ENCODE results near the gene UBR3. TPM values are rescaled to one million over a fixed set of nuclear protein-coding genes. Genes with fewer than 3 reads are reported as not detected.

Gene UBR3, protein sequence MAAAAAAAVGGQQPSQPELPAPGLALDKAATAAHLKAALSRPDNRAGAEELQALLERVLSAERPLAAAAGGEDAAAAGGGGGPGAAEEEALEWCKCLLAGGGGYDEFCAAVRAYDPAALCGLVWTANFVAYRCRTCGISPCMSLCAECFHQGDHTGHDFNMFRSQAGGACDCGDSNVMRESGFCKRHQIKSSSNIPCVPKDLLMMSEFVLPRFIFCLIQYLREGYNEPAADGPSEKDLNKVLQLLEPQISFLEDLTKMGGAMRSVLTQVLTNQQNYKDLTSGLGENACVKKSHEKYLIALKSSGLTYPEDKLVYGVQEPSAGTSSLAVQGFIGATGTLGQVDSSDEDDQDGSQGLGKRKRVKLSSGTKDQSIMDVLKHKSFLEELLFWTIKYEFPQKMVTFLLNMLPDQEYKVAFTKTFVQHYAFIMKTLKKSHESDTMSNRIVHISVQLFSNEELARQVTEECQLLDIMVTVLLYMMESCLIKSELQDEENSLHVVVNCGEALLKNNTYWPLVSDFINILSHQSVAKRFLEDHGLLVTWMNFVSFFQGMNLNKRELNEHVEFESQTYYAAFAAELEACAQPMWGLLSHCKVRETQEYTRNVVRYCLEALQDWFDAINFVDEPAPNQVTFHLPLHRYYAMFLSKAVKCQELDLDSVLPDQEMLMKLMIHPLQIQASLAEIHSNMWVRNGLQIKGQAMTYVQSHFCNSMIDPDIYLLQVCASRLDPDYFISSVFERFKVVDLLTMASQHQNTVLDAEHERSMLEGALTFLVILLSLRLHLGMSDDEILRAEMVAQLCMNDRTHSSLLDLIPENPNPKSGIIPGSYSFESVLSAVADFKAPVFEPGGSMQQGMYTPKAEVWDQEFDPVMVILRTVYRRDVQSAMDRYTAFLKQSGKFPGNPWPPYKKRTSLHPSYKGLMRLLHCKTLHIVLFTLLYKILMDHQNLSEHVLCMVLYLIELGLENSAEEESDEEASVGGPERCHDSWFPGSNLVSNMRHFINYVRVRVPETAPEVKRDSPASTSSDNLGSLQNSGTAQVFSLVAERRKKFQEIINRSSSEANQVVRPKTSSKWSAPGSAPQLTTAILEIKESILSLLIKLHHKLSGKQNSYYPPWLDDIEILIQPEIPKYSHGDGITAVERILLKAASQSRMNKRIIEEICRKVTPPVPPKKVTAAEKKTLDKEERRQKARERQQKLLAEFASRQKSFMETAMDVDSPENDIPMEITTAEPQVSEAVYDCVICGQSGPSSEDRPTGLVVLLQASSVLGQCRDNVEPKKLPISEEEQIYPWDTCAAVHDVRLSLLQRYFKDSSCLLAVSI (N-terminal part only)
- polyA plus RNA-seq (2012; ENCODE audit: insufficient read length, low read depth) = 8.3 TPM

DNA sequence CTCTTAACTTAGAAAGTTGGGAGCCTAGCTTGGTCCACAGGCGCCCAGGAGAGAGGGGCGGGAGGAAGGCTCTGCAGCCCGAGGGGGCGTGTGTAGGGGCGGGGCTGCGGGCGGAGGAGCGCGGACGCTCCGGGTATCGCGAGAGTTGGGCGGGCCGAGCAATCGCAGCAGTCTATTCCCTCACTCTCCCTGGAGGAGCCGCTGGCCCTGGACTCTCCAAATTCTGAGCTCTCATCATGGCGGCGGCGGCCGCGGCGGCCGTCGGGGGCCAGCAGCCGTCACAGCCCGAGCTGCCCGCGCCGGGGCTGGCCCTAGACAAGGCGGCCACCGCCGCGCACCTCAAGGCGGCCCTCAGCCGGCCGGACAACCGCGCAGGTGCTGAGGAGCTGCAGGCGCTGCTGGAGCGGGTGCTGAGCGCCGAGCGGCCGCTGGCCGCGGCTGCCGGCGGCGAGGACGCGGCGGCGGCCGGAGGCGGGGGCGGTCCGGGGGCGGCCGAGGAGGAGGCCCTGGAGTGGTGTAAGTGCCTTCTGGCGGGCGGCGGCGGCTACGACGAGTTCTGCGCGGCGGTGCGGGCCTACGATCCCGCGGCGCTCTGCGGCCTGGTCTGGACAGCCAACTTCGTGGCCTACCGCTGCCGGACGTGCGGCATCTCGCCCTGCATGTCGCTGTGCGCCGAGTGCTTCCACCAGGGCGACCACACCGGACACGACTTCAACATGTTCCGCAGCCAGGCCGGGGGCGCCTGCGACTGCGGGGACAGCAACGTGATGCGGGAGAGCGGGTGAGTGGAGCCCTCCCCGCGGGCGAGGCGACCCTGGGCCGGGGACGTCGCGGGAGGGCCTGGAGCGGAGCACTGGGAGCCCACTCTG, at the start of gene UBR3:
Gene UBR3, plus strand, starts transcription at position 183 of the 869 bp plus-strand sequence. Its CDS starts 54 bp downstream, at position 237.
- TF ChIP-seq SIN3A (IDR thresholded peaks at IDR 0.05; ENCODE audit: borderline replicate concordance, insufficient read depth, low read length) = no peak
- TF ChIP-seq FOXP2 (optimal IDR thresholded peaks at IDR 0.05; ENCODE audit: borderline replicate concordance, extremely low read depth, extremely low read length, insufficient read depth) = peak; percentile 56
- TF ChIP-seq POLR2AphosphoS5 (IDR thresholded peaks at IDR 0.05; ENCODE audit: low read depth, low read length) = peak; percentile 77
- peak; percentile 93 for TF ChIP-seq TAF1 (IDR thresholded peaks at IDR 0.05; ENCODE audit: borderline replicate concordance, insufficient read depth, low read length)
- TF ChIP-seq, protein P1, sequence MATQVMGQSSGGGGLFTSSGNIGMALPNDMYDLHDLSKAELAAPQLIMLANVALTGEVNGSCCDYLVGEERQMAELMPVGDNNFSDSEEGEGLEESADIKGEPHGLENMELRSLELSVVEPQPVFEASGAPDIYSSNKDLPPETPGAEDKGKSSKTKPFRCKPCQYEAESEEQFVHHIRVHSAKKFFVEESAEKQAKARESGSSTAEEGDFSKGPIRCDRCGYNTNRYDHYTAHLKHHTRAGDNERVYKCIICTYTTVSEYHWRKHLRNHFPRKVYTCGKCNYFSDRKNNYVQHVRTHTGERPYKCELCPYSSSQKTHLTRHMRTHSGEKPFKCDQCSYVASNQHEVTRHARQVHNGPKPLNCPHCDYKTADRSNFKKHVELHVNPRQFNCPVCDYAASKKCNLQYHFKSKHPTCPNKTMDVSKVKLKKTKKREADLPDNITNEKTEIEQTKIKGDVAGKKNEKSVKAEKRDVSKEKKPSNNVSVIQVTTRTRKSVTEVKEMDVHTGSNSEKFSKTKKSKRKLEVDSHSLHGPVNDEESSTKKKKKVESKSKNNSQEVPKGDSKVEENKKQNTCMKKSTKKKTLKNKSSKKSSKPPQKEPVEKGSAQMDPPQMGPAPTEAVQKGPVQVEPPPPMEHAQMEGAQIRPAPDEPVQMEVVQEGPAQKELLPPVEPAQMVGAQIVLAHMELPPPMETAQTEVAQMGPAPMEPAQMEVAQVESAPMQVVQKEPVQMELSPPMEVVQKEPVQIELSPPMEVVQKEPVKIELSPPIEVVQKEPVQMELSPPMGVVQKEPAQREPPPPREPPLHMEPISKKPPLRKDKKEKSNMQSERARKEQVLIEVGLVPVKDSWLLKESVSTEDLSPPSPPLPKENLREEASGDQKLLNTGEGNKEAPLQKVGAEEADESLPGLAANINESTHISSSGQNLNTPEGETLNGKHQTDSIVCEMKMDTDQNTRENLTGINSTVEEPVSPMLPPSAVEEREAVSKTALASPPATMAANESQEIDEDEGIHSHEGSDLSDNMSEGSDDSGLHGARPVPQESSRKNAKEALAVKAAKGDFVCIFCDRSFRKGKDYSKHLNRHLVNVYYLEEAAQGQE (IDR thresholded peaks at IDR 0.05; ENCODE audit: insufficient read depth in 1 of 2, low read depth in 2 of 2, low read length in 2 of 2) = no peak

DNA sequence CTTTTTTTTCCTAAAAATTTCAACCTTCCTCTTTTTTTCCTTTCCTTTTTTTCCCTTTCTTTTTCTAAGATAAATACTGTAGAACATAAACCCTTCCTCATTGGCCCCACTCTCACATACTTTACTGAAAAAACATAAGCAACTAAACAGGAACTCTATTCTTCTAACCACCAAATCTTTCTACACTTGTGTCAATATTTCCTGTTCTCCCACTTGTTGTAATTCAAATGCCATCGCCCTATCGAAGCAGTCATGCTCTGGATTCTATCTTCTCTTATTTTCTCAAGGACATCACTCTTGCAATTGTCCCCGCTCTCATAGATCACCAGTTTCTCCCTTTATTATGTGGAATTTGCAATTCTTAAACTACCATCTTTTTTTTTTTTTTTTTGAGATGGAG, 48.8 kb upstream of the UBR3 start:
- no peak for TF ChIP-seq SIN3A (IDR thresholded peaks at IDR 0.05; ENCODE audit: borderline replicate concordance, insufficient read depth, low read length)
- no peak for TF ChIP-seq FOXP2 (optimal IDR thresholded peaks at IDR 0.05; ENCODE audit: borderline replicate concordance, extremely low read depth, extremely low read length, insufficient read depth)
- no peak for TF ChIP-seq TAF1 (IDR thresholded peaks at IDR 0.05; ENCODE audit: borderline replicate concordance, insufficient read depth, low read length)
- no peak for TF ChIP-seq POLR2AphosphoS5 (IDR thresholded peaks at IDR 0.05; ENCODE audit: low read depth, low read length)
- TF ChIP-seq, protein P1 (IDR thresholded peaks at IDR 0.05; ENCODE audit: insufficient read depth in 1 of 2, low read depth in 2 of 2, low read length in 2 of 2) = no peak

DNA sequence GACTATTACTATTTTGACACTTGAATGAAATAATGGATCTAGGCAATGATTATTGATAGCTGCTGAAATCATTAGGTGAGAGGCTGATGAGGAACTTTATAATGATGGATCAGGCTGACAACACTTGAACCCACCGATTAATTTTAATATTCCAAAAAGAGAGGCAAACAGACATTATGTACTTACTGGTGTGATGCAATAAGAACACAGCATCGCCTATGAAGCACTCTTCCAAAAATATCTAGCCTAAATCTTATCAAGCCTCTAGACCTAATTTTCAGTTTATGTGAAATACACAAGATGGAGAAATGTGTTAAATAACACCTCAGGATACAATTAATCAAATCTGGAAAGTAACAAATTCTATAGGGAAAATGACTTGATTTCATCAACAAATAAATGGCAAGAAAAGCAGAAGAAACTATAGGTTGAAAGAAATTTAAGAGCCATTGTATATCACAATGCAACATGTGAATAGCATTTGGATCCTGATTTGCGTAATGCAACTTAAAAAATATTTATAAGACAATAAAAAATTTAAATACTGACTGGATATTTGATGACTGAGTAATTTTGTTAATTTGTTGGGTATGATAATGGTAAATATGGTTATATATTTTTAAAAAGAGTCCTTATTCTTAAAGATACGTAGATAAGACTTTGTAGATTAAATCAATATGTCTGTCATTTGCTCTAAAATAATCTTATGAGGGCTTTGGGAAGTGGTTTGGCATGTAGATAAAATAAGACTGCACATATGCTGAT, 45.8 kb upstream of the UBR3 start:
- no peak for TF ChIP-seq TAF1 (IDR thresholded peaks at IDR 0.05; ENCODE audit: borderline replicate concordance, insufficient read depth, low read length)
- TF ChIP-seq SIN3A (IDR thresholded peaks at IDR 0.05; ENCODE audit: borderline replicate concordance, insufficient read depth, low read length) = no peak
- TF ChIP-seq, protein P1 (IDR thresholded peaks at IDR 0.05; ENCODE audit: insufficient read depth in 1 of 2, low read depth in 2 of 2, low read length in 2 of 2) = no peak
- no peak for TF ChIP-seq POLR2AphosphoS5 (IDR thresholded peaks at IDR 0.05; ENCODE audit: low read depth, low read length)
- no peak for TF ChIP-seq FOXP2 (optimal IDR thresholded peaks at IDR 0.05; ENCODE audit: borderline replicate concordance, extremely low read depth, extremely low read length, insufficient read depth)

Measured in PFSK-1 (cell line).